ENCODE results near the gene FLT4.

The FLT4 gene

DNA sequence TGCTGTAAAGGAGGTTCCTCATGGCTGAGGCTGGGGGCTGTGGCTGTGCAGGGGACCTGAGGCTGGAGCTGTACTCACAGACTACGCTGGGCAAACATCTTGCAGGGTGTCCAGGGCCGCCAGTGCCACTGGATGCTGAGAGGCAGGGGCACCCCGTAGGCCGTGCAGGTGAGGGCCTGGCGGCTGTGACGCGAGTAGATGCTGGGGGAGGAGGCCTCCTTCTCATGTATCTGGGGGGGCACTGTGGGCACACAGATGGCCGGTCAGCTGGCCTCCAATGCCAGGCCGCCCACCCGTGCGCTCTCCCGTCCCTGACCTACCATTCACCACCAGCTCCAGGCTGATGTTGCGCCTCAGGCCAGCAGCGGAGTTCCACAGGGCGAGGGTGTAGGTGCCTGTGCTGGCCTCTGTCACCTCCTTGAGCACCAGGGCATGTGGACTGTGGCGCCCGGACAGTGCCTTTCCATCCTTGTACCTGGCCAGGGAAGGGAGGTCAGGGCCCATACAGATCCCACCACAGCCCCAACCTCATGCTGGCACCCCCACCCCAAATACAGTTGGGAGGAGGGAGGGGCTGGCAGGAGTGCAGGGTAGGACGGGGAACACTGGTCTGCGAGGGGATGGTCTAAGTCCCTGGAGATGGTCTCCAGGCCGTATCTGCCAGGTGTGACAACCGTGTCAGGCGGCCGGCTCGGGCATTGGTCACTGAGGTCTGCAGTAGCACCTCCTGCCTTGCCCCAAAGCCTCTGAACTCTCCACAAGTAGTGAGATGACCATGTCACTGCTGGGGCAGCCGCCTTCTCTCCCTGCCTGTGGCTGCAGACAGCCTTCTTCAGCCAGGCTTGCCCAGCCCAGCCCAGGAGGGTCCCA is 23.4 kb downstream of the FLT4 start:
- DNase-seq = no peak

DNA sequence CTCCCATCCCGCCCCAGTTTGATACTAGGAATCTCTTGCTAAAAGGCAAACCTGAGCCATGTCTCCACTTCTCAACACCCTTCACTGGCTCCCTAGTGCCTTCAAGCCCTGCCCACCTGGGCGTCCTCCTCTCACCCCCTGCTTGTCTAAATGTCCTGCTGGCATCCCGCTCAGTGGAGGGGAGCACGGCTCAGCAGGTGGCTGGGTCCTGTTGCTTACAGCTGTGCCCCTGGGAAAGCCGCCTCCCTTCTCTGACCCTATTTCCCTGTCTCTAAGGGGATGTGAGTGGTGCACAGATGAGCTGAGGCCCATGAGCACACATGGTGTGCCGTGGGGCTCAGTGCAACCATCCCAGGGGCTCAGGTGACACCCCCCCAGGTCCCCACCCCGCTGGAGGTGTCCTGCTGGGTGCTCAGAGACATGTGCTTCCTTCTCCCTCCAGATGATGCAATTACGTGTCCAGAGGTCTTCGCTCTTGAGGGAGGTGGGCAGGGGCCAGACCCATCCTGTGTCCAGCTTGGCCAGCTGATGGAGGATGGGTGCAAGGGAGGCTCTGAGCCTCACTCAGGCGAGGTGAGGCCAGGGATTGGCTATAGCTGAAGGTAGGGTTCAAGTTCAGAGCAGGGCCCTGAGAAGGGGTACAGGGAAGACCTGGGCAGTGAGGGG is 24.1 kb downstream of the FLT4 start:
- no peak for DNase-seq

DNA sequence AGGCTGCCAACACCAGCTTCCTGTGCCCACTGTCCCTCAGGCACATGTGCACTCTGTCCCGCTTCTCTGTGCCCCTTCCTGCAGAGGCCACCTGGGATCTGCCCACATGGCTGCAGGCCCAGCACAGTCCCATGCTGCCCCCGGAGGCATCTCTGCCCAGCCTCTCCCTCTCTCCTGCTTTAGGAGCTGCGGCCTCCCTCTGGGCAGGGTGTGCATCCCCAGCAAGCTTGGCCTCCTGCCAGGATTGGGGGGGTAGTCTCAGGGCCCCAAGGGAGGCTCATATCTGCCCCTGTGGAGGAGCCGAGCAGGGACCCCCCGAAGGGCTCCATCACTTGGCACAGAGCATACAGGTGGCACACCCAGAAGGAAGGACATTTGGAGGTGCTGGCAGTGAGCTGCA is 24.8 kb downstream of the FLT4 start:
- no peak for DNase-seq

DNA sequence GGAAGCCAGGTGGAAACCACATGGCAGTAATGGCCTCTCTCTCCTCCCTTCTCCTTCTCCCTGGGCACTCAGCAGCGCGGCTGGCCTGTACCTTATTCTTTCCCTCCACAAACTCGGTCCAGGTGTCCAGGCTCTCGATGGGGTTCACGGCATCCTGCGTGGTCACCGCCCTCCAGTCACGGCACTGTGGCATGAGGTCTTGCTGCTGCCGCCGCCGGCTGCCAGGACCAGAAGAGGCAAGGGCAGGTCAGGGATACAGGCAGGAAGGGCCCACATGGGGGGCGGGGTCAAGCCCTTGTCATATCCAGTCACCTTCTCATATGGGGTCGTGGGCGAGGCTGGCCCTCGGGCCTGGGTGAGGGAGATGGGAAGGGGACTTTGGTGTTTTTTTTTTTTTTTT is 25.6 kb downstream of the FLT4 start:
- DNase-seq = no peak

DNA sequence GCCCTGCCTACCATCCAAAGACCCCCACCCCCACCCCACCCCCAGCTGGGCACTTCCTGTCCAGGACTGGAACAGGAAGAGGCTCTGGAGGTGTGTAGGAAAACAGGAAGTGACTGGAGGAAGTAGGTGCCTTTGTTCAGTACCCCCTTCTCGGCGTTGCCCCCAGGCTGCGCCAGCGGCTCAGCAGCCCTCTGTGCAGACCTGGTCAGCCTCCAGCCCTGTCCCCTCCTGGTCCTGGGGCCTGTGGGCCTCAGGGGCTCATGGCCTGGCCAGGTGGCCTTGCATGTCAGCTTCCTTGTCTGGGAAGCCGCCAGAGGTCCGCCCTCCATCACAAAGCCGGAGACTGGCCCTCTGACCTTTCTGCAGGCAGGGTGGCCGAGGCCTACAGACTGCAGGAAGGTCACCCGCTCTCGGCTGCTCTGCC is 26.0 kb downstream of the FLT4 start:
- DNase-seq = no peak

DNA sequence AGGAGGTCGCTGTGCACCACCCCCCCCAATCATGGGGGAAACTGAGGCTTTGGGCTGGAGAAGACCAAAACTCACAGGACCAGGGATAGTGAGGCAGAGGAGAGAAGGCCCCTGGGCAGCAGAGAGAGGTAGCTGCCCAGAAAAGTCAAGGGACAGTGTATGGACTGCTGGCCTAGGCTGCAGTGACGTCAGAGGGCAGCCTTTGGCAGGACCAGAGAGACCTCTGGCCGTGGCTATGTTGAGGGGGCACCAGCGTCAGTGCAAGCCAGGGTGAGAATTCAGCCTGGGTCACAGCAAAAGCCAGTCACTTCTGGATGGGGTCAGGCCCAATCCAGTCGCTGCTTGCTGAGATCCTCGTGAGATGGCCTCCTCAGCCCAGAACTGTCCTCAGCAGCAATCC is 26.5 kb downstream of the FLT4 start:
- no peak for DNase-seq

DNA sequence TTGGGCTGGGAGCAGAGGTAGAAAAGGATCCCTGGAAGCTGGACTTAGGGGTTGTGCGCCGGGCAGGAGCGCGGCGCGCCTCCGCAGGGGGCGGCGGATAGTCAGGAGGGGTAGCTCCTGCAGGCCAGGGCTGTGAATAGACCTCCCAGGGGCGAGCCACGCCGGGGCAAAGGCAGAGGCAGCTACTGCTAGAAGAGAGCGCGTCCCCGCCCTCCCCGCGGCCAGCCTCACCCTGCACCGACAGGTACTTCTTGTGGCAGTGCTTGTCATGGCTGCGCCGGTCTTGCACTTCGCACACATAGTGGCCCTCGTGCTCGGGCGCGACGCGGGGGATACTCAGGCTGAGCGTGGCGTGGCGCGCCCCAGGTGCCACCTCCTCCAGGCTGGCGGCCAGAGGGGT is 28.1 kb downstream of the FLT4 start:
- DNase-seq = no peak

DNA sequence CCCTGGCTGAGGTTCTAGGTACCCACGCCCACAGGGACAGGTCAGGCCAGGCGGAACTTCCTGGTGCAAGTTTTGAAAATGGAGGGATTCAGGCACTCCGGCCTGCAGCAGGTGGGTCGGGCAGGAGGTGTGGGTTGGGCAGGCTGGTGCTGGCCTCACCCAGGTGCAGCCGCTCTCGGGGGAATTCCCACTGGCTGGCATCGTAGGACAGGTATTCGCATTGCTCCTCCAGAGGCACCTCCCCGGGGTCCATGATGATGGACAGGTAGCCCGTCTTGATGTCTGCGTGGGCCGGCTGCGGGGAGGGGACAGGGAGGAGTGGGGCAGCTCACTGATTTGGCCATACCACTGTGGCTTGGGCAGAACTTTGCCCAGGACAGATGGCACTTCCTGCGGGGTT is 29.4 kb downstream of the FLT4 start:
- no peak for DNase-seq

DNA sequence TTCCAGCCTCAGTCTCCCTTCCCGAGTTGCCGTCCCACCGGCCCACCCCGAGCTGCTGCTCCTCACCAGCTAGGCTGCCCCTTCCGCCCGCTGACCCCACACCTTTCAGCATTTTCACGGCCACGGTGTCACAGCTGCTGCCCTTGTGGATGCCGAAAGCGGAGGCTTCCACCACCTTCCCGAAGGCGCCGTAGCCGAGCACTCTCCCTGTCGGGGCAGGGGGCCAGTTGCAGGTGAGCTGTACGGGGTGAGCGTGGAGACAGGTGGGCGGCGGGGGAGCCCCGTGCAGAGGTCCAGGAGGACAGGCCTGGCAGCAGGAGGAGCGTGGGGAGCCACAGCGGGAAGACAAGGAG is 29.9 kb downstream of the FLT4 start:
- DNase-seq = no peak

DNA sequence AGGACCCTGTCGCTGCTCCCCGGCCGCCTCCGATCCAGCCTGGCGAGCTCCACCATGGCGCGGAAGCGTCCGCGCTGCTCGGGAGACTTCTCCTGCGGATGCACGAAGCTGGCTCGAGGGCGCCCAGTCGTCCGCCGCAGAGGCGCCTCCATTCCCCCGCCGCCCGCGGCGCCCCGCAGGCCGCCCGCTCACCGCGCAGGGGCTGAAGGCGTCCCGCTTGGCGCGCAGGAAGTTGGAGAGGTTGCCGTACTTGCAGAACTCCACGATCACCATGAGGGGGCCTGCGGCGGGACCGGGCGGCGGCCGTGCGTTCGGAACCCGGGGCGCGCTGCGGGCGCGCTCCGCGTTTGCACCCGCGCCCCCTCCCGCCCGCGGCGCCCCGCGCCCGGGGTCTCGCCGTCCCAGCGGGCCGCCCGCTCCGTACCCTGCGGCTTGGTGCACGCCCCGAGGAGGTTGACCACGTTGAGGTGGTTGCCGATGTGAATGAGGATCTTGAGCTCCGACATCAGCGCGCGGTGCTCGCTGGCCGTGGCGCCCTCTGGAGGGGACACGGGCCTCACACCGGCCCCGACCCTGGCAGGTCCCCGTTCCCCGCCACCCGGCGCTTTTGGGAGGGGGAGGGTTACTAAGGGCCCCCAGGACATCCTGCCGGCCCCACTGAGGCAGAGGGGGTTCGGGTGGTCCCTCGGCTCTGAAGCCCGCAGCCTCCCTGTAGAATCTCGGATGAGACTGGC is 30.4 kb downstream of the FLT4 start:
- DNase-seq = peak; percentile 14

DNA sequence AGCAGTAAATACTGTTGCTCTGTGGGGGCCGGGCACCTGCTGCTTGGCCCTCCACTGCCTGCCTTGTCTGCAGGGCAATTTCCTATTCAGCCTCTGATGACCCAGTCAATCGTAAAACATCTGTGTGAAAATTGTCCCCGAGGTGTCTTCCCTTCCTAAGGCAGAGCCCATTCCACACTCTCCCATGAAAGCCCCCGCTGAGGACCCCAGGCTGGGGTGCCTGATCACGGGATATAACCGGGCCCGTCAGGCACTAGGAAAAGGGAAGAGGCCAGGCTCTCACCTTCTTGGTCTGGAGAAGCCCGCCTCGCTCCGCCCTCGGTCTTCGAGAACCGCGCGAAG is 30.9 kb downstream of the FLT4 start:
- DNase-seq = no peak

DNA sequence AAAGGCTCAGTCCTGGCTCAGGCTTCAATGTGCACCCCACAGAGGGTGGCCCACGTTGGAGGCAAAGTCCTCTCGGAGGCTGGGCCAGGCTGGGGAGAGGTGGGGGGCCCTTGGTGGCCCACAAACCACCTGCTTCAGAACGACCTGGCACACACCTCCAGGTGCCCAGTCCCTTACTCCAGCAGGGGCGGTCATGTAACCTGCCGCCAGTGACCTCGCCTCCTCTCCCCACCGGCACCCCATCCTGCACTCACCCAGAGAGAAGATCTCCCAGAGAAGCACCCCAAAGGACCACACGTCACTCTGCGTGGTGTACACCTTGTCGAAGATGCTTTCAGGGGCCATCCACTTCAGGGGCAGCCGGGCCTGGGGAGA is 35.6 kb downstream of the FLT4 start:
- DNase-seq = no peak

DNA sequence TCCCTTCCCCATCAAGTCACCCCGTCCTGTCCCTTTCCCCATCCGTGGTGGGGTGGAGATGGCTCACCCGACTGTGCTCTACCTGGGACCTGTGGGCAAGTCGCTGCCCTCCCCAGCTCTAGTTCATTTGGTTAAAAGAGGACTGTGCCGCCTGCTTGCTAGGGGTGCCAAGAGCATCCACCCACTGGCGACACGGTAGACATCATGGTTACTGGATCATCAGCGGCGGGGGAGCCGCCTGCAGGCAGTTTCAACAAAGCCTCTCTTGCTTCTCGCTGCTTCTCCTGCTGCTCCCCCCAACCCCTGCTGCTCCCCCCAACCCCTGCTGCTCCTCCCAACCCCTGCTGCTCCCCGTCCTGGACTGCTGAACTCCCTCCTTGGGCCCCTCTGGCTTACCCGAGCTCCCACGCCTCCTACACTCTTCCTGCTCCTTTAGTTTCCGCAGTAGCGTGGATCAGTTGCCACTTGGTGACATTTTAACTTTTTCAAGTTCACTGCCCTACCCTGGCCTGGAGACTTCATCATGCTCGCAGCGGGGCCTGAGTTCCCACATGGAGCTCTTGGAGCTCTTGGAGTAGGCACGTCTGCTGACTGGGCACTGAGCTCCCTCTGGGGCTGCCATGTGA is 36.1 kb downstream of the FLT4 start:
- DNase-seq = no peak

DNA sequence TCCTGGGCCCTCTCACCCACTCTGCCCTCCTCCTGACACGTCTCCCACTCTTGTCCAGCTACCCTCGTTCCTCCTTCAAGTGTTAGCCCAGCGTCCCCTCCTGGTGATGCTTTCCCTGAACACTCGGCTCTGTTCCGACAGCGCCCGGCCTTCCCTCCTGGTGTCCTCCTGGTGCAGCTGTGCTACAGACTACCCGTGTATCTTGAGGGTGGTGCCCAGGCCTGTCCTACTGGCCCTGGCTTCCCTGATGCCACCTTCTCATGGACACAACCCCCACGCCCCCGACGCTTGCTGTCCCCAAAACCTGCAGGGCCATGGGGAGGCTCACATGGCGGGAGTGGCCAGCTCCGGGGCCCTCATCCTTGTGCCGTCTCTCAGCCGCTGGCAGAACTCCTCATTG is 36.7 kb downstream of the FLT4 start:
- no peak for DNase-seq

DNA sequence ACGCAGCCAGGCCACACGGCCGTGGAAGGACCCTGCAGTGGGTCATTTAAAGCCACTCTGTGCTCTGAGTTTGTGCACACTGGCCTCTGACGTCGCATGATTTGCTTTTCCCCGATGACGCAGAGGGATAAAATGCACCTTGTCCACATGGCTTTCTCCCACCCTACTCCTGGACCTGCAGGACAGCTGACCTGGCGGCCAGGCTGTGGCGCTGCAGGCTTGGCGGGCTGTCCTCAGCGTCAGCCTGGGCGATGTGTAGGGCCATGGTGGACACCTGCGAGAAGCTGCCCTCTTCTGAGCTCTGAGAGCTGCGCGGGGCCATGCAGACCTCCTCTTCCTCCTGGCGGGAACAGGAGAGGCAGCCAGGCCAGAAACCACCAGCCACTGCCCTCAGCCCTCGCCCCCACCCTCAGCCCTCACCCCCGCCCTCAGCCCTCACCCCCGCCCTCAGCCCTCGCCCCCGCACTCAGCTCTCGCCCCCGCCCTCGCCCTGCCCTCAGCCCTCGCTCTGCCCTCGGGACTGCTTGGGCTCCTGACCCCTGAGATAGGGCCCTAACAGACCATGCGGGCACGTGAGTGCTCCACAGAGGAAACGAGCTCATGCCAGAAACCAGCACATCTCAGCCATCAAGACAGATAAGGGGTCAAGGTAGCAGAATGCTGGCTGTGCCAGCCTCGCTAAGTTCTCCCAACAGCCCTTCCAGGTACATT is 38.1 kb downstream of the FLT4 start:
- no peak for DNase-seq

DNA sequence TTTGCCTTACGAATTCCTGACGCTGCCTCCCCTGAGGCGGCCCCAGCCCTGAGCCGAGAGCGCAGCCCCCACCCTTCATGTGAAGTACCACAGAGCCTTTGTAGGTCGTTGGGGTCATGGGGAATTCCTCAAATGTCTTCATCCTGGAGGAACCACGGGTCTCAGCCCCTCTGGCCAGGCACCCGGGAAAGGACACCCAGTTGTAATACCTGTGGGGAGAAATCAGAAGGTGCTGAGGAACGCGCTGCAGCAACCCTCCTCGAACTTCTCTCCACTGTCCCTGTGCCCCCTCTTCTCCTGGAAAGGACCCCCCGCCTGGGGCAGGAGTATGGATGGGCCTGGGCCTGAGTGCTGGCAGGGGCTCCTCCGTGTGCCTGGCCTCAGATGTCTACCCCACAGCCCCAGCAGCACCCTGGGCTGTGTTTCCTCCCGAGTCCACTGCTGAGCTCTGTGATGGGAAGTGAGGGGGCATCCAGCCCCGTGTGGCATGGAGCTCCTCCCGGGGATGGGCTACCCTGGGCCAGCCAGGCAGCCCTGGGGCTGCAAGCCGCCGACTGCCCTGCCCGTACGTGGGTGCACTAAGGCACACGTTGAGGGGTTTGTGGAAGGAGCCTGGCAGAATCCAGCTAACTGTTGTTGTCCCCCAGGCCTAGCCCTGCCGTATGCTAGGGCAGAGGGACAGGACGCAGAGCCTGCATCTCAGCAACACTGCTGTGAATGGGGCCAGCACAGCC is 39.4 kb downstream of the FLT4 start:
- no peak for DNase-seq

DNA sequence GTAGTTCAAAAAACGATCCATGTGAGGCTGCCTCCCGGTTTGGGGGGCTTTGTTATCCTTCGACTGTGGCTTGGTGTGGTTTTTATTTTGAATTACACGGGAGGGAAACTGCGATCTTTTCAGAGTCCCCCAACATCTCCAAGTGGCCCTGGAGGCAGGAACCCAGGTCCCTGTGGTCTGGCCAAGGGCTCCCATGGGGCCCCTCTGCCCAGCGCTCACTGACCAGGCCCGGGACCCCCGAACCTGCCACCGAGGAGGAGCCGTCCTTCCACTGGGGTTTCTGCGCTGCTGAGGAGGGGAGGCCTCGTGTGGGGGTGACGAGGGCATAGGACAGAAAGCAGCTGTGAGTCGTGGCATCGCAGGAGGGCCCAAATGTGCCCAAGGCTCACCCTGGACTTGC is 40.0 kb downstream of the FLT4 start:
- no peak for DNase-seq

DNA sequence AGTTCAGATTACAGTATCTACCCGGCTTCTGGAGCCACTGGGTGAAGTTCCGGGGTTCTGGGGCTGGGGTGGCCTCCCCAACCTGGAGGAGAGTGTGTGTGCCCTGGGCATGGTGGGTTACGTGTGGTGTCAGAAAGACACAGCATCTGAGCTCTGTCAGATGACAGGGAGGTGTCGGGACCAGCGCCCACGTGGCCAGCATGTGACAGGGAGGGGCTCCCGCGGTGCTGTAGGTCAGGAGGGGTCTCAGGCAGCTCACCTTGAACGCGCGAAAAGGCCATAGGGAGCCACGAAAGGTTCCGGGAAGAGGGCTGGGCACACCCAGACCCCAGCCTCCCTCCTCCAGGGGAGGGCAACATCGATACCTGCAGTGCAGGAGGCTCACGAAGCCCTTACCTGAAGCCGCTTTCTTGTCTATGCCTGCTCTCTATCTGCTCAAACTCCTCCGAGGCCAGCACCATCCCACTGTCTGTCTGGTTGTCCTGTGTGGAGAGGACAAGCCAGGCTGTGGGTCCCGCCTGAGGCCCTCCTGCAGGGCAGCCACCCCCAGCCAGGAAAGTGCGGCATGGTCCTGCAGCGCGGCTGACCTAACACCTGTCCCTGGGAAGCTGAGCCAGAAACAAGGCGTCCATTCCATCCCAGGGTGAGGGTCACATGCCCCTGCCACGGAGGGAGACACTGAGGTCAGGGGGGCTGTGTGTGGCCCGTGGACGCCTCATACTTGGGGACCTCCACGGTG is 40.7 kb downstream of the FLT4 start:
- DNase-seq = no peak

DNA sequence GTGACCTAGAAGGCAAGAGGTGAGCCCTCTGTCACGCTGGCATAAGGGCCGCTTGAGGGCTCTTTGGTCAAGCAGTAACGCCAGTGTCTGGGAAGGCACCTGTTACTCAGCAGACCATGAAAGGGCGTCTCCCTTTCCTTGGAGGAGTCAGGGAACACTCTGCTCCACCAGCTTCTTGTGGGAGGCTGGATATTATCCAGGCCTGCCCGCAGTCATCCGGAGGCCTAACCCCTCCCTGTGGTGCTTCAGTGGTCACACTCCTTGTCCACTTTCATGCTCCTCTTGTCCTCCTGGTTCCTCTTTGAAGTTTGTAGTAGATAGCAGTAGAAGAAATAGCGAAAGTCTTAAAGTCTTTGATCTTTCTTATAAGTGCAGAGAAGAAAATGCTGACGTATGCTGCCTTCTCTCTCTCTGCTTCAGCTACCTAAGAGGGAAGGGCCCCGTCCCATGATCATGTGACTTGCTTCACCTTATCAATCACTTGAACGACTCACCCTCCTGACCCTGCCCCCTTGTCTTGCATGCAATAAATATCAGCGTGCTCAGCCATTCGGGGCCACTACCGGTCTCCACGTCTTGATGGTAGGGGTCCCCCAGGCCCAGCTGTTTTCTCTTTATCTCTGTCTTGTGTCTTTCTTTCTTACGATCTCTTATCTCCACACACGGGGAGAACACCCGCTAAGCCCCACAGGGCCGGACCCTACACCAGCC is 41.4 kb downstream of the FLT4 start:
- DNase-seq = no peak

DNA sequence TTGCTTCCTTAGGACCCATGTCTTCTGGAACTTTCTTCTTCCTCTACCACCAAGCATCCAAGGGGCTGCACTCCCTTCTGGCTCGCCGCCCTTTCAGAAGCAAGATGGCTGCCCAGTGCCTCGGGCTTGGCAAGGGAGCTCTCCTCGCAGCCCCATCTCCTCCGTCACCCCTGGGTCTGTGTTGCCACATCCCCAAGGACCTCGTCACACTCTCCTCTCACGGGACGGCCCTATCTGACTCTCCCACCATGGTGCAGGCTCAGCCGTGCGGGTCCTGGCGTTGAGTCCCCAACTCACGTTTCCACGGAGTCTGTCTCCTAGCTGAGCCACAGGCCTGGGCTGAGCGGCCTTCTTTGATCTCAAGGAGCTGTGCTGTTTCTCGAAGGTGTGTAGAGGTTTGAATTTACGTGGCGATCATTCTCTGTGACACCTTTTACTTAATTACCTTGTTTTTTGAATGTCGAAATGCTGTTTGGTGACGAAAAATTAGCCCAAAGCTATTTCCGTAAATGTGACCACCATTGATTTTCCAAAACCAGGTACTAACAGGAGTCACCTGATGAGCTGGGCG is 43.1 kb downstream of the FLT4 start:
- no peak for DNase-seq

Data from T-helper 9 cell (primary cell).